A549 (cell line): Measurements from ENCODE around the gene PKDCC. TPM values are rescaled to one million over a fixed set of nuclear protein-coding genes. Genes with fewer than 3 reads are reported as not detected.

ENCODE experiments used
- ATAC-seq, 2 experiments: fragments of 200-7000 bp in 1 of 2; fragments of >200 bp in 1 of 2; cut with Nextera tagmentation in 1 of 2; cut with Tn5 transposase in 1 of 2; 3 replicates each; pipeline versions ENCODE4 v1.8.0 to v1.9.1; 2018 to 2020; ENCODE audit warnings: mild to moderate bottlenecking in 1 of 2, moderate library complexity in 1 of 2
- CTCF ChIA-PET: fragments of 300-600 bp; sonication (Branson Sonifier 250); formaldehyde crosslinking; extraction: SDS; loops from one replicate; lab custom pipeline; 2021; ENCODE audit warnings: antibody characterized with exemption, inconsistent platforms; lab: Yijun Ruan, JAX
- POLR2A ChIA-PET: fragments of 350-600 bp; formaldehyde crosslinking; extraction: SDS; loops from one replicate; lab custom pipeline; 2021; ENCODE audit warnings: antibody characterized with exemption, inconsistent platforms; lab: Yijun Ruan, JAX
- DNase-seq, 2 experiments: peaks; one replicate each; pipeline versions ENCODE4 v3.0.0 to v3.0.0-alpha.2; 2011 to 2016; ENCODE audit warnings: low read depth in 1 of 2, low spot score in 1 of 2
- FAIRE-seq: peaks from 2 replicates; lab custom pipeline; 2011; peaks lifted over from hg19 to GRCh38; lab: Jason Lieb, UNC
- H3K27ac ChIP-seq, 2 experiments: fragments of >200 bp; sonication (Bioruptor Twin); formaldehyde crosslinking; 3 replicates each; pipeline ENCODE4 v1.5.1; 2016 to 2017
- H3K4me1 ChIP-seq: fragments of >200 bp; sonication (Bioruptor Twin); formaldehyde crosslinking; 3 replicates; pipeline ENCODE4 v1.6.1; 2016
- H3K4me2 ChIP-seq: fragments of >200 bp; sonication (Bioruptor Twin); formaldehyde crosslinking; 3 replicates; pipeline ENCODE4 v1.6.1; 2016
- H3K4me3 ChIP-seq: fragments of >200 bp; sonication (Bioruptor Twin); formaldehyde crosslinking; 3 replicates; pipeline ENCODE4 v1.5.1; 2016
- H3K9me3 ChIP-seq: fragments of >200 bp; sonication (Bioruptor Twin); formaldehyde crosslinking; 3 replicates; pipeline ENCODE4 v1.6.1; 2016
- CBX2 ChIP-seq: fragments of 200-600 bp; sonication (generic); IDR thresholded peaks from 2 replicates; pipeline ENCODE4 v1.6.1; 2016; ENCODE audit warnings: low read depth, mild to moderate bottlenecking, borderline replicate concordance
- CEBPB ChIP-seq, 2 experiments: fragments of >200 bp in 1 of 2; sonication (Bioruptor Twin) in 1 of 2; formaldehyde crosslinking in 1 of 2; IDR thresholded peaks; 2 replicates each; pipeline ENCODE4 v1.6.1; 2012 to 2016
- EHMT2 ChIP-seq: fragments of 200-600 bp; sonication (generic); IDR thresholded peaks from 2 replicates; pipeline ENCODE4 v1.6.1; 2016; ENCODE audit warnings: antibody characterized with exemption, low read depth, mild to moderate bottlenecking, moderate library complexity
- FOSB ChIP-seq: fragments of 250-450 bp; sonication (Bioruptor Pico); IDR thresholded peaks from 2 replicates; pipeline ENCODE4 v1.5.0; 2020; ENCODE audit warnings: mild to moderate bottlenecking, moderate library complexity
- GATA3 ChIP-seq: IDR thresholded peaks from 2 replicates; pipeline ENCODE4 v1.6.1; 2012; ENCODE audit warnings: borderline replicate concordance
- HEYL ChIP-seq: fragments of 250-450 bp; sonication (Bioruptor Pico); IDR thresholded peaks from 2 replicates; pipeline ENCODE4 v1.8.0; 2021; ENCODE audit warnings: mild to moderate bottlenecking, moderate library complexity
- HOXB5 ChIP-seq: fragments of 250-450 bp; sonication (Bioruptor Pico); IDR thresholded peaks from 2 replicates; pipeline ENCODE4 v1.5.0; 2020; ENCODE audit warnings: mild to moderate bottlenecking, moderate library complexity
- KDM1A ChIP-seq: fragments of 200-600 bp; sonication (generic); IDR thresholded peaks from 2 replicates; pipeline ENCODE4 v1.6.1; 2016; ENCODE audit warnings: low read depth, mild to moderate bottlenecking
- NFE2L2 ChIP-seq: fragments of 150-350 bp; conservative IDR thresholded peaks from 2 replicates; pipeline ENCODE4 v1.6.1; 2014; ENCODE audit warnings: low read length
- NPAS2 ChIP-seq: fragments of 250-450 bp; sonication (Bioruptor Pico); IDR thresholded peaks from 2 replicates; pipeline ENCODE4 v1.8.0; 2022; ENCODE audit warnings: mild to moderate bottlenecking, moderate library complexity, borderline replicate concordance
- PHF8 ChIP-seq: fragments of 200-600 bp; sonication (generic); IDR thresholded peaks from 2 replicates; pipeline ENCODE4 v1.6.1; 2016; ENCODE audit warnings: low read depth, mild to moderate bottlenecking, antibody characterized with exemption, moderate library complexity, borderline replicate concordance
- POLR2A ChIP-seq: IDR thresholded peaks from 2 replicates; pipeline ENCODE4 v1.6.1; 2012; ENCODE audit warnings: mild to moderate bottlenecking, low read length
- RAD21 ChIP-seq, 2 experiments: fragments of >200 bp in 1 of 2; sonication (Bioruptor Twin) in 1 of 2; formaldehyde crosslinking in 1 of 2; IDR thresholded peaks in 1 of 2; conservative IDR thresholded peaks in 1 of 2; 2 replicates in 1 of 2; 3 replicates in 1 of 2; pipeline ENCODE4 v1.6.1; 2012 to 2018; ENCODE audit warnings: inconsistent platforms in 1 of 2
- RARB ChIP-seq: fragments of 250-450 bp; sonication (Bioruptor Pico); IDR thresholded peaks from 2 replicates; pipeline ENCODE4 v1.8.0; 2021; ENCODE audit warnings: mild to moderate bottlenecking, moderate library complexity
- RNF2 ChIP-seq: fragments of 200-600 bp; sonication (generic); IDR thresholded peaks from 2 replicates; pipeline ENCODE4 v1.6.1; 2016; ENCODE audit warnings: low read depth, mild to moderate bottlenecking, antibody characterized with exemption, moderate library complexity, borderline replicate concordance
- SMC3 ChIP-seq: fragments of >200 bp; sonication (Bioruptor Twin); formaldehyde crosslinking; IDR thresholded peaks from 3 replicates; pipeline ENCODE4 v1.6.1; 2018; ENCODE audit warnings: inconsistent platforms
- TFCP2L1 ChIP-seq: fragments of 250-450 bp; sonication (Bioruptor Pico); IDR thresholded peaks from 2 replicates; pipeline ENCODE4 v1.5.0; 2021; ENCODE audit warnings: mild to moderate bottlenecking
- ZFP36 ChIP-seq: fragments of 450-650 bp; IDR thresholded peaks from 2 replicates; pipeline ENCODE4 v1.6.1; 2014; ENCODE audit warnings: borderline replicate concordance; ENCODE audit not compliant: partially characterized antibody
- WGBS: methylation state at CpG from one replicate; pipeline ENCODE4 v1.1.6; 2017; ENCODE audit errors: missing lambda C conversion rate; 5-methylcytosine and 5-hydroxymethylcytosine counted together
- polyA plus RNA-seq, 4 experiments: library from polyadenylated mRNA; depleted of rRNA in 3 of 4; stranded (reverse); fragments of >200 nt; fragmentation: RNase III in 1 of 4; extraction: RNeasy Plus Mini Kit Qiagen cat#74134 plus additional on column Dnase treatment in 1 of 4; gene quantifications; 2 replicates in 3 of 4; 3 replicates in 1 of 4; pipeline ENCODE4 v1.2.3, GENCODE V29; 2011 to 2017
- TF ChIP-seq, protein P1 (sequence below): IDR thresholded peaks from 2 replicates; pipeline ENCODE4 v1.6.1; 2012
- TF ChIP-seq, protein P2 (sequence below): fragments of 150-350 bp; IDR thresholded peaks from 2 replicates; pipeline ENCODE4 v1.6.1; 2014; ENCODE audit warnings: low read depth, mild to moderate bottlenecking, low read length
- TF ChIP-seq, protein P3 (sequence below): fragments of 250-450 bp; sonication (Bioruptor Pico); IDR thresholded peaks from 2 replicates; pipeline ENCODE4 v1.5.0; 2021; ENCODE audit warnings: mild to moderate bottlenecking, moderate library complexity, borderline replicate concordance

The PKDCC gene
- polyA plus RNA-seq, 2 of the 4 experiments (the other 2 are of a cell fraction), result 30.0 to 64.5 TPM

DNA sequence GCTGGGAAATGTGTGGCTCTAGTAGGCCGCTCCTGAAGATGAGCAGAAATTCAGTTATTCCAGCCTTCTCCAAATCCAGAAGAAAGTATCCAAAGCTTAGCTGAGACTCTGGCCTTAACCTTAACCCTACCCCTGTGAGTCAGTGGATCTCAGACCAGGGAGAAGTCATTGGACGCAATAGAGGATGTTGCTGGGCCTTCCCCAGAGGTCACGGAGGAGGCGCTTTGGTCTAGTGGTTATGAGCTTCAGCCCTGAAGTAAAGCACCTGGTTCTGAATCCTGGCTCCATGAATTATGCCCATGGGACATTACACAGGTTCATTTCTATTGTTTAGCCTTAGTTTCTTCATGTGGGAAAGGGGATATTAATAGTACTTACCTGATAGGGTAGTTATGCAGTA is 24.0 kb downstream of the PKDCC start:
- FAIRE-seq (no peak), DNase-seq (no peak), ATAC-seq (peak in 1 of 2 experiments; percentile 14; a peak in 2 of 6 replicates)
- Histone ChIP-seq H3K27ac (peak overlapping the region in 1 of 2 experiments; percentile 3; a peak in 3 of 6 replicates), H3K4me2 (no peak overlapping the region), H3K4me3 (no peak overlapping the region), H3K4me1 (peaks cover 17% of the 10 kb centered on the region; the same call in 2 of the 3 replicates), H3K9me3 (no peaks in the 10 kb centered on the region)
- WGBS, result 86% methylated on average over 4 of the region's 4 CpGs
- ChIA-PET CTCF (interaction anchor here (0.8 to 14.2 kb wide), 8 partner anchors 10 to 257 kb away, joined by 3 to 146 read pairs (median 6); no protein-coding TSS in a partner anchor), POLR2A (no interaction called here)
- TF ChIP-seq TFCP2L1 (CRISPR knock-in tag) (no peak), CBX2 (no peak), NFE2L2 (no peak), HEYL (CRISPR knock-in tag) (no peak), EHMT2 (no peak), NPAS2 (CRISPR knock-in tag) (no peak), GATA3 (no peak), FOSB (CRISPR knock-in tag) (no peak), HOXB5 (CRISPR knock-in tag) (no peak), SMC3 (no peak), RARB (CRISPR knock-in tag) (no peak), CEBPB (IDR thresholded peaks at IDR 0.05) (no peak), KDM1A (no peak), ZFP36 (no peak), PHF8 (no peak)
- TF ChIP-seq, protein P1, sequence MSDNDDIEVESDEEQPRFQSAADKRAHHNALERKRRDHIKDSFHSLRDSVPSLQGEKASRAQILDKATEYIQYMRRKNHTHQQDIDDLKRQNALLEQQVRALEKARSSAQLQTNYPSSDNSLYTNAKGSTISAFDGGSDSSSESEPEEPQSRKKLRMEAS, result no peak

DNA sequence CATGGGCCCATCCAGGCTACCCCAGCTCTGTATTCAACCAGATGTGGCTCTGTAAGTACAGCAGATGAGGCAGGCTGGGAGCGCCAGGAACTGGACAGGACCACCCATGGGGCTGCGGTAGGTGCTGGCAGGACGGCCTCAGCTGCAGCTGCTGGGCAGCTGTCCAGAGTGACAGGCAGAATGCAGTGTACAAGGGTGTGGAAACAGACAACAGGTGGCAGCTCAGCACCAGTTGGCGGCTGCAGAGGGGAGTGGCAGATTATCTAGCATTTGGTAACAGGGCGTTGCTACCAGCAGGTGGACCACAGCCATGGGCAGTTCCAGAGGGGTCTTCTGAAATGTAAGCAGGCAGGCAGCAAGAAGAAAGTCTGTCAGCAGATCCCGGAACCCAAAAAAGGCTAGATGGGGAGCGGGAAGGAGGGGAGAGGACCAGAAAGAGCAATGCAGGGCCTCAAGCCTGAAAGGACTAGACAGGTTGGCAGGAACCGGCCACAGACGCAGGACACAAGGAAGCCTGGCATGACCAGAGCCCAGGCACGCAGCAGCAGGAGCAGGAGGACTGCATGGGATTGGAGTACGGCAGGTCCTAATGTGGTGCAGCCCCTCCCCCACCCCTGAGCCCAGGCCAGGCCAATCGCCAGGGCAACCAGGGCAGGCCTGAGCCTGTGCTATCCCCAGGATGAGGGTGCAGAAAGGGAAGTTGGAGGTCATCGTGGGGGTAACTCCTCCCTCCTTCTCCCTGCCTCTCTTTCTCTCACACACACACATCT is 24.7 kb downstream of the PKDCC start:
- no peak for FAIRE-seq
- ATAC-seq, result peak; percentile 36 to 56; a peak in 4 of 6 replicates
- TF ChIP-seq RNF2 (no peak), RAD21 (conservative IDR thresholded peaks at IDR 0.05 in 1 of 2, IDR thresholded peaks at IDR 0.05 in 1 of 2) (peak in 1 of 2 experiments; percentile 25; a peak in 1 of 5 replicates)
- TF ChIP-seq, protein P2, sequence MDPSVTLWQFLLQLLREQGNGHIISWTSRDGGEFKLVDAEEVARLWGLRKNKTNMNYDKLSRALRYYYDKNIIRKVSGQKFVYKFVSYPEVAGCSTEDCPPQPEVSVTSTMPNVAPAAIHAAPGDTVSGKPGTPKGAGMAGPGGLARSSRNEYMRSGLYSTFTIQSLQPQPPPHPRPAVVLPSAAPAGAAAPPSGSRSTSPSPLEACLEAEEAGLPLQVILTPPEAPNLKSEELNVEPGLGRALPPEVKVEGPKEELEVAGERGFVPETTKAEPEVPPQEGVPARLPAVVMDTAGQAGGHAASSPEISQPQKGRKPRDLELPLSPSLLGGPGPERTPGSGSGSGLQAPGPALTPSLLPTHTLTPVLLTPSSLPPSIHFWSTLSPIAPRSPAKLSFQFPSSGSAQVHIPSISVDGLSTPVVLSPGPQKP, result no peak
- H3K9me3 ChIP-seq, result no peaks in the 10 kb centered on the region
- CTCF ChIA-PET, result interaction anchor here (0.8 to 14.2 kb wide), 9 partner anchors 11 to 256 kb away, joined by 3 to 146 read pairs (median 4); no protein-coding TSS in a partner anchor
- H3K27ac ChIP-seq, result peak overlapping the region in 1 of 2 experiments; percentile 9; a peak in 4 of 6 replicates
- no peak overlapping the region for H3K4me3 ChIP-seq
- WGBS, result 84% methylated on average over 13 of the region's 13 CpGs
- no peak overlapping the region for H3K4me2 ChIP-seq
- H3K4me1 ChIP-seq, result peaks cover 17% of the 10 kb centered on the region; the same call in 2 of the 3 replicates
- no peak for DNase-seq
- POLR2A ChIA-PET, result no interaction called here

DNA sequence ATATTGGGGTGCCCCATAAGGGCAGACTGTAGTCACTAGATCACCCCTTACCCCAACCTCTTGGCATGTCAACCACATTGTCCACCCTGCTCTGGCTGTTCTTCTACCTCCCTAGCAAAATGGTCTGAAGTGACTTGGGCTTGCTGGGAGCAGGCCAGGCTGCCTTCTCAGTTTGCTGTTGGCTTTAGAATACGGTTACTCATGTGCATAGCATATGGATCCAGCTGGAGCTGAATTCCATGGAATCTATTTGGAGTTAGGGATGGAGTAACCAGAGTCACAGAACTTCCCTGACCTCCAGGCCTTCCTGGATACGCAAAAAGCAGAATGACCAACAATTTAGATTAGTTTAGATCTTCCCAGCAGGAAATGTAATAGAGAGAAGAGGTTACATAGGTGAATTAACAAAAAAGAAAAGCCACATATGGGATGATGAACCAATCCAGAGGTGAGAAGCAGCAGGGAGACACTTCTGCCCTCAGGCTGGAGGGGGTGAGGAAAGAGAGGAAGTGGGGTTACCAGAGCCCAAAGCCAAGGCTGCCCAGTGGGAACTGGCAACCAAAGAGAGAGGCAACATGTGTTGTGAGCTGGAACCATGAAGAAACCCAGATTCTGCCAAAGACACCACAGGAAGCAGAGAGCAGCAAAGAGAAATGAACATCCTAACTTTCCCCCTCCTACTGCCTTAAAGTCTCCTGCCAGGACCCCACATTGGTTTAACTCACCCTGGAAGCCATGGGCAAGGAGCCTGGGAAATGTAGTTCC is 26.1 kb downstream of the PKDCC start:
- H3K27ac ChIP-seq, result peak overlapping the region in 1 of 2 experiments; percentile 19; a peak in 1 of 6 replicates
- WGBS, result 88% methylated on average over 2 of the region's 2 CpGs
- CTCF ChIA-PET, result interaction anchor here (1.1 to 14.2 kb wide), 7 partner anchors 11 to 488 kb away, joined by 3 to 146 read pairs (median 4); no protein-coding TSS in a partner anchor

More for the DNA sequence above, 26.1 kb downstream of the PKDCC start:
- Histone ChIP-seq H3K4me3 (no peak overlapping the region), H3K4me1 (peaks cover 12% of the 10 kb centered on the region; the same call in 2 of the 3 replicates), H3K4me2 (no peak overlapping the region), H3K9me3 (no peaks in the 10 kb centered on the region)
- POLR2A ChIA-PET, result no interaction called here
- TF ChIP-seq POLR2A (no peak), CBX2 (no peak)
- TF ChIP-seq, protein P3, sequence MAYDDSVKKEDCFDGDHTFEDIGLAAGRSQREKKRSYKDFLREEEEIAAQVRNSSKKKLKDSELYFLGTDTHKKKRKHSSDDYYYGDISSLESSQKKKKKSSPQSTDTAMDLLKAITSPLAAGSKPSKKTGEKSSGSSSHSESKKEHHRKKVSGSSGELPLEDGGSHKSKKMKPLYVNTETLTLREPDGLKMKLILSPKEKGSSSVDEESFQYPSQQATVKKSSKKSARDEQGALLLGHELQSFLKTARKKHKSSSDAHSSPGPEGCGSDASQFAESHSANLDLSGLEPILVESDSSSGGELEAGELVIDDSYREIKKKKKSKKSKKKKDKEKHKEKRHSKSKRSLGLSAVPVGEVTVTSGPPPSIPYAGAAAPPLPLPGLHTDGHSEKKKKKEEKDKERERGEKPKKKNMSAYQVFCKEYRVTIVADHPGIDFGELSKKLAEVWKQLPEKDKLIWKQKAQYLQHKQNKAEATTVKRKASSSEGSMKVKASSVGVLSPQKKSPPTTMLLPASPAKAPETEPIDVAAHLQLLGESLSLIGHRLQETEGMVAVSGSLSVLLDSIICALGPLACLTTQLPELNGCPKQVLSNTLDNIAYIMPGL (CRISPR knock-in tag), result no peak
- peak; percentile 51 for FAIRE-seq
- no peak for DNase-seq
- no peak for ATAC-seq
